Fibroblast of lung (primary cell): ENCODE measurements around the gene CCDC102B. TPM values are rescaled to one million over a fixed set of nuclear protein-coding genes. Genes with fewer than 3 reads are reported as not detected.

Experiments
- DNase-seq, 2 donors: peaks; one replicate each; pipeline versions ENCODE4 v3.0.0 to v3.0.0-alpha.2; 2010; ENCODE audit warnings: low read depth in 2 of 2
- H2AFZ ChIP-seq: 2 replicates; pipeline ENCODE4 v1.5.1; 2012; ENCODE audit warnings: low read length, control low read depth, inconsistent platforms
- H3K27ac ChIP-seq: 2 replicates; pipeline ENCODE4 v1.5.1; 2011; ENCODE audit warnings: low read length, control low read depth; ENCODE audit not compliant: insufficient read depth
- H3K27me3 ChIP-seq: 2 replicates; pipeline ENCODE4 v1.5.1; 2011; ENCODE audit warnings: mild to moderate bottlenecking, low read length; ENCODE audit not compliant: control insufficient read depth, insufficient read depth
- H3K36me3 ChIP-seq: 2 replicates; pipeline ENCODE4 v1.5.1; 2011; ENCODE audit warnings: low read length; ENCODE audit not compliant: control insufficient read depth, insufficient read depth
- H3K4me1 ChIP-seq: 2 replicates; pipeline ENCODE4 v1.5.1; 2011; ENCODE audit warnings: low read length; ENCODE audit not compliant: control insufficient read depth, insufficient read depth; ENCODE audit errors: extremely low read depth
- H3K4me2 ChIP-seq: 2 replicates; pipeline ENCODE4 v1.5.1; 2011; ENCODE audit warnings: low read length, control low read depth; ENCODE audit not compliant: insufficient read depth; ENCODE audit errors: extremely low read depth
- H3K4me3 ChIP-seq, 4 experiments: fragments of 200-600 bp in 1 of 4; sonication (generic) in 1 of 4; replicated peaks in 1 of 4; 2 replicates each; pipeline ENCODE4 v1.5.1; 2011 to 2016; ENCODE audit warnings: low read length in 4 of 4, low read depth in 3 of 4, mild to moderate bottlenecking in 3 of 4, control low read depth in 2 of 4, inconsistent platforms in 1 of 4, mixed read lengths in 1 of 4; ENCODE audit not compliant: insufficient read depth in 1 of 4; ENCODE audit errors: control extremely low read depth in 1 of 4
- H3K79me2 ChIP-seq: 2 replicates; pipeline ENCODE4 v1.5.1; 2012; ENCODE audit warnings: mild to moderate bottlenecking, low read length, inconsistent platforms; ENCODE audit not compliant: control insufficient read depth, insufficient read depth
- H3K9ac ChIP-seq: 2 replicates; pipeline ENCODE4 v1.5.1; 2011; ENCODE audit warnings: mild to moderate bottlenecking, low read length, control low read depth; ENCODE audit not compliant: insufficient read depth
- H3K9me3 ChIP-seq: 2 replicates; pipeline ENCODE4 v1.5.1; 2012; ENCODE audit warnings: low read depth, low read length; ENCODE audit not compliant: control insufficient read depth, insufficient read depth
- H4K20me1 ChIP-seq: 2 replicates; pipeline ENCODE4 v1.5.1; 2011; ENCODE audit warnings: low read length; ENCODE audit not compliant: control insufficient read depth, insufficient read depth; ENCODE audit errors: extremely low read depth
- EZH2 ChIP-seq: IDR thresholded peaks from 2 replicates; pipeline ENCODE4 v1.5.1; 2012; ENCODE audit warnings: low read length, control low read depth, mild to moderate bottlenecking; ENCODE audit errors: missing control alignments
- polyA minus RNA-seq: library from RNA; depleted of rRNA, polyadenylated mRNA; stranded (reverse); fragments of >200 nt; gene quantifications from 2 replicates; pipeline ENCODE4 v1.2.3, GENCODE V29; 2011; ENCODE audit warnings: low replicate concordance
- polyA plus RNA-seq, 2 donors: library from polyadenylated mRNA; depleted of rRNA in 1 of 2; stranded (reverse) in 1 of 2; unstranded in 1 of 2; fragments of >200 nt; gene quantifications; 2 replicates each; pipeline ENCODE4 v1.2.1, GENCODE V29; 2011 to 2012; ENCODE audit warnings: missing spikeins in 1 of 2
- total RNA-seq: library from RNA; depleted of rRNA; stranded (reverse); fragments of >200 nt; gene quantifications from 2 replicates; pipeline ENCODE4 v1.2.1, GENCODE V29; 2014
- TF ChIP-seq, protein P1 (sequence below), 2 donors: IDR thresholded peaks in 1 of 2; conservative IDR thresholded peaks in 1 of 2; 1 replicate in 1 of 2; 2 replicates in 1 of 2; pipeline ENCODE4 v1.5.1; 2011 to 2012; ENCODE audit warnings: low read length in 2 of 2, control low read depth in 1 of 2, inconsistent platforms in 1 of 2, low read depth in 1 of 2, mild to moderate bottlenecking in 1 of 2

CCDC102B gene
- total RNA-seq (35.3 and 68.6 TPM in 2 replicates), polyA plus RNA-seq (9.7 and 33.7 TPM in 2 replicates), polyA minus RNA-seq (24.8 TPM in 1 of 2 replicates, not detected in the other)
- polyA plus RNA-seq (2012) = 8.2 and 31.1 TPM in 2 replicates

- TF ChIP-seq, protein P1, sequence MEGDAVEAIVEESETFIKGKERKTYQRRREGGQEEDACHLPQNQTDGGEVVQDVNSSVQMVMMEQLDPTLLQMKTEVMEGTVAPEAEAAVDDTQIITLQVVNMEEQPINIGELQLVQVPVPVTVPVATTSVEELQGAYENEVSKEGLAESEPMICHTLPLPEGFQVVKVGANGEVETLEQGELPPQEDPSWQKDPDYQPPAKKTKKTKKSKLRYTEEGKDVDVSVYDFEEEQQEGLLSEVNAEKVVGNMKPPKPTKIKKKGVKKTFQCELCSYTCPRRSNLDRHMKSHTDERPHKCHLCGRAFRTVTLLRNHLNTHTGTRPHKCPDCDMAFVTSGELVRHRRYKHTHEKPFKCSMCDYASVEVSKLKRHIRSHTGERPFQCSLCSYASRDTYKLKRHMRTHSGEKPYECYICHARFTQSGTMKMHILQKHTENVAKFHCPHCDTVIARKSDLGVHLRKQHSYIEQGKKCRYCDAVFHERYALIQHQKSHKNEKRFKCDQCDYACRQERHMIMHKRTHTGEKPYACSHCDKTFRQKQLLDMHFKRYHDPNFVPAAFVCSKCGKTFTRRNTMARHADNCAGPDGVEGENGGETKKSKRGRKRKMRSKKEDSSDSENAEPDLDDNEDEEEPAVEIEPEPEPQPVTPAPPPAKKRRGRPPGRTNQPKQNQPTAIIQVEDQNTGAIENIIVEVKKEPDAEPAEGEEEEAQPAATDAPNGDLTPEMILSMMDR (conservative IDR thresholded peaks at IDR 0.05 in 1 of 2, IDR thresholded peaks at IDR 0.05 in 1 of 2; ENCODE audit: low read depth in 1 of 2, low read length in 2 of 2) = no peak
- no peak for TF ChIP-seq EZH2
- Histone ChIP-seq H3K9ac (peak within 1 kb of the TSS; percentile 50), H3K4me1 (peaks cover 11% of the 10 kb centered on the region), H4K20me1 (no peaks in the 10 kb centered on the region), H2AFZ (no peak within 1 kb of the TSS), H3K79me2 (peaks cover 21% of the 10 kb centered on the region), H3K9me3 (no peaks in the 10 kb centered on the region), H3K36me3 (no peaks in the 10 kb centered on the region), H3K27ac (peak within 1 kb of the TSS; percentile 40), H3K4me3 (peak within 1 kb of the TSS; percentile 28 to 67 (median 54)), H3K27me3 (no peaks in the 10 kb centered on the region), H3K4me2 (peak within 1 kb of the TSS; percentile 92)
- DNase-seq = peak; percentile 67 to 98
Measured at GRCh38 chr18:68797871-68798270, at the start of gene CCDC102B. Gene CCDC102B (plus strand): TSS chr18:68798080. CDS start chr18:68836764, 38,684 bp downstream.

GRCh38 chr18:68757126-68757525 lies 40.8 kb upstream of the CCDC102B start:
- DNase-seq = peak in 1 of 2 donors; percentile 45
- Histone ChIP-seq H3K36me3 (no peaks in the 10 kb centered on the region), H3K9me3 (no peaks in the 10 kb centered on the region), H2AFZ (no peak overlapping the region), H3K27me3 (no peaks in the 10 kb centered on the region), H3K4me1 (no peaks in the 10 kb centered on the region), H3K9ac (no peak overlapping the region), H3K4me3 (no peak overlapping the region), H3K4me2 (no peak overlapping the region), H4K20me1 (no peaks in the 10 kb centered on the region), H3K27ac (no peak overlapping the region), H3K79me2 (no peaks in the 10 kb centered on the region)
- TF ChIP-seq, protein P1 (conservative IDR thresholded peaks at IDR 0.05 in 1 of 2, IDR thresholded peaks at IDR 0.05 in 1 of 2; ENCODE audit: low read depth in 1 of 2, low read length in 2 of 2) = no peak
- TF ChIP-seq EZH2 = no peak

- H3K4me3 ChIP-seq = no peak overlapping the region
- H3K36me3 ChIP-seq = no peaks in the 10 kb centered on the region
- H3K9ac ChIP-seq = no peak overlapping the region
- DNase-seq = no peak
- H3K4me2 ChIP-seq = no peak overlapping the region
- H4K20me1 ChIP-seq = no peaks in the 10 kb centered on the region
- no peak overlapping the region for H3K27ac ChIP-seq
- H3K79me2 ChIP-seq = no peaks in the 10 kb centered on the region
- no peaks in the 10 kb centered on the region for H3K4me1 ChIP-seq
- H3K9me3 ChIP-seq = no peaks in the 10 kb centered on the region
- H3K27me3 ChIP-seq = no peaks in the 10 kb centered on the region
- H2AFZ ChIP-seq = no peak overlapping the region
- TF ChIP-seq EZH2 = no peak
- TF ChIP-seq, protein P1 (conservative IDR thresholded peaks at IDR 0.05 in 1 of 2, IDR thresholded peaks at IDR 0.05 in 1 of 2; ENCODE audit: low read depth in 1 of 2, low read length in 2 of 2) = no peak
Measured at GRCh38 chr18:68759308-68759707, 38.6 kb upstream of the CCDC102B start.
